HCT116 (cell line): ENCODE data around the gene BAD. TPM values are rescaled to one million over a fixed set of nuclear protein-coding genes. Genes with fewer than 3 reads are reported as not detected.
A peak's percentile ranks its signal among the peaks of the same experiment; 100 is the strongest.

Source experiments
- ATAC-seq: fragments of 200-7000 bp; cut with Tn5 transposase; 2 replicates; pipeline ENCODE4 v1.9.1; 2020; ENCODE audit warnings: mild to moderate bottlenecking, moderate library complexity
- BruUV-seq: library from RNA; stranded (reverse); fragments of 400-500 nt; replicated peaks from 2 replicates; lab custom pipeline; 2021; lab: Mats Ljungman, UMichigan
- CTCF ChIA-PET: fragments of 300-600 bp; sonication (Branson Sonifier 250); formaldehyde crosslinking; loops from one replicate; lab custom pipeline; 2021; ENCODE audit warnings: antibody characterized with exemption; lab: Charles Lee
- POLR2A ChIA-PET: fragments of 300-600, 350-600 bp; sonication (Branson Sonifier 250); formaldehyde crosslinking; loops from one replicate; lab custom pipeline; 2021; ENCODE audit warnings: antibody characterized with exemption; lab: Charles Lee
- RAD21 ChIA-PET, 2 experiments: fragments of 300-600 bp; sonication (Branson Sonifier 250); formaldehyde crosslinking; loops; one replicate each; lab custom pipeline; 2023; ENCODE audit warnings: low total read pairs in 2 of 2; ENCODE audit not compliant: uncharacterized antibody in 2 of 2, unreplicated experiment in 2 of 2, low non-redundant PET in 1 of 2; lab: Charles Lee
- DNase-seq: peaks from one replicate; pipeline ENCODE4 v3.0.0-alpha.2; 2010; ENCODE audit warnings: low read depth, low spot score
- H2AFZ ChIP-seq: fragments of 200-600 bp; shearing (Covaris generic), sonication (generic); 2 replicates; pipeline ENCODE4 v1.6.1; 2017; ENCODE audit warnings: low read depth, mixed run types, mixed read lengths, antibody characterized with exemption, low read length; ENCODE audit not compliant: poor library complexity, severe bottlenecking
- H3K27ac ChIP-seq: 2 replicates; pipeline ENCODE4 v1.5.1; 2012; ENCODE audit warnings: low read depth, low read length
- H3K27me3 ChIP-seq: fragments of 200-600 bp; sonication (generic); 2 replicates; pipeline ENCODE4 v1.6.1; 2016; ENCODE audit warnings: mixed run types, low read length, mixed read lengths; ENCODE audit not compliant: insufficient read depth
- H3K36me3 ChIP-seq, 2 experiments: fragments of 200-500 bp in 1 of 2; fragments of 200-600 bp in 1 of 2; sonication (Bioruptor generic) in 1 of 2; sonication (generic) in 1 of 2; 2 replicates each; pipeline versions ENCODE4 v1.5.1 to v1.6.1; 2014 to 2016; ENCODE audit warnings: low read length in 2 of 2, inconsistent platforms in 1 of 2, mixed read lengths in 1 of 2, mixed run types in 1 of 2; ENCODE audit not compliant: insufficient read depth in 2 of 2, control insufficient read depth in 1 of 2
- H3K4me1 ChIP-seq, 2 experiments: fragments of 200-600 bp in 1 of 2; sonication (generic) in 1 of 2; 2 replicates each; pipeline versions ENCODE4 v1.5.1 to v1.6.1; 2012 to 2017; ENCODE audit warnings: low read length in 2 of 2, inconsistent platforms in 1 of 2, mild to moderate bottlenecking in 1 of 2, mixed read lengths in 1 of 2, mixed run types in 1 of 2, moderate library complexity in 1 of 2; ENCODE audit not compliant: insufficient read depth in 2 of 2, control insufficient read depth in 1 of 2
- H3K4me2 ChIP-seq: fragments of 200-600 bp; sonication (generic); 2 replicates; pipeline ENCODE4 v1.6.1; 2017; ENCODE audit warnings: mixed run types, low read length, mixed read lengths
- H3K4me3 ChIP-seq, 2 experiments: fragments of 200-600 bp in 1 of 2; sonication (generic) in 1 of 2; replicated peaks in 1 of 2; 2 replicates each; pipeline ENCODE4 v1.5.1; 2011 to 2016; ENCODE audit warnings: low read length in 2 of 2, control low read depth in 1 of 2, low read depth in 1 of 2, mild to moderate bottlenecking in 1 of 2, mixed read lengths in 1 of 2, mixed run types in 1 of 2
- H3K79me2 ChIP-seq: fragments of 200-600 bp; sonication (generic); 2 replicates; pipeline ENCODE4 v1.6.1; 2017; ENCODE audit warnings: mild to moderate bottlenecking, mixed run types, low read length, moderate library complexity, mixed read lengths; ENCODE audit not compliant: insufficient read depth
- H3K9ac ChIP-seq: fragments of 200-600 bp; sonication (generic); 2 replicates; pipeline ENCODE4 v1.6.1; 2016; ENCODE audit warnings: low read length, mixed read lengths
- H3K9me2 ChIP-seq: fragments of 200-600 bp; sonication (generic), shearing (Covaris generic); 2 replicates; pipeline ENCODE4 v1.6.1; 2017; ENCODE audit warnings: mixed run types, mild to moderate bottlenecking, moderate library complexity; ENCODE audit not compliant: insufficient read depth
- H3K9me3 ChIP-seq, 2 experiments: fragments of 200-500 bp in 1 of 2; fragments of 200-600 bp in 1 of 2; sonication (Bioruptor generic) in 1 of 2; sonication (generic) in 1 of 2; 2 replicates each; pipeline ENCODE4 v1.6.1; 2014 to 2017; ENCODE audit warnings: low read length in 2 of 2, mixed read lengths in 2 of 2, inconsistent platforms in 1 of 2, low read depth in 1 of 2, mild to moderate bottlenecking in 1 of 2, mixed run types in 1 of 2, moderate library complexity in 1 of 2; ENCODE audit not compliant: control insufficient read depth in 1 of 2, insufficient read depth in 1 of 2
- H4K20me1 ChIP-seq: fragments of 200-600 bp; sonication (generic), shearing (Covaris generic); 2 replicates; pipeline ENCODE4 v1.6.1; 2017; ENCODE audit warnings: mixed run types, mild to moderate bottlenecking, moderate library complexity; ENCODE audit not compliant: insufficient read depth
- ATF3 ChIP-seq: IDR thresholded peaks from 2 replicates; pipeline ENCODE4 v1.6.1; 2012
- CEBPB ChIP-seq: IDR thresholded peaks from 2 replicates; pipeline ENCODE4 v1.6.1; 2012; ENCODE audit warnings: low read depth
- EZH2phosphoT487 ChIP-seq: fragments of 200-600 bp; IDR thresholded peaks from 2 replicates; pipeline ENCODE4 v1.6.1; 2018; ENCODE audit warnings: antibody characterized with exemption, borderline replicate concordance
- FOSL1 ChIP-seq: IDR thresholded peaks from 2 replicates; pipeline ENCODE4 v1.6.1; 2012; ENCODE audit warnings: low read depth
- MAX ChIP-seq: IDR thresholded peaks from 2 replicates; pipeline ENCODE4 v1.6.1; 2012
- TCF7L2 ChIP-seq: IDR thresholded peaks from 2 replicates; pipeline ENCODE4 v1.7.0; 2011; ENCODE audit warnings: borderline replicate concordance, inconsistent platforms; ENCODE audit not compliant: insufficient read depth, insufficient read length; ENCODE audit errors: extremely low read depth
- ZFX ChIP-seq: fragments of 450-650 bp; IDR thresholded peaks from 2 replicates; pipeline ENCODE4 v1.6.1; 2017
- ZNF274 ChIP-seq: fragments of 200-500 bp; sonication (Bioruptor generic); IDR thresholded peaks from 2 replicates; pipeline ENCODE4 v1.6.1; 2014; ENCODE audit warnings: mild to moderate bottlenecking, low read depth, low read length, inconsistent platforms
- intact Hi-C: fragments of 100-400 bp; cut with micrococcal nuclease; formaldehyde crosslinking; loops from 2 replicates; pipeline ENCODE4 v1.10.0; 2022
- total RNA-seq: library from RNA; stranded (reverse); gene quantifications from one replicate; pipeline ENCODE4 v1.2.1, GENCODE V29; 2021; ENCODE audit not compliant: unreplicated experiment
- TF ChIP-seq, protein P1 (sequence below): IDR thresholded peaks from 2 replicates; pipeline ENCODE4 v1.6.1; 2011; ENCODE audit warnings: mild to moderate bottlenecking, low read length, moderate library complexity; ENCODE audit not compliant: insufficient replicate concordance; ENCODE audit errors: extremely low read depth

Gene BAD
- total RNA-seq, 1 experiment from 2014 or later: 51.9 TPM

DNA sequence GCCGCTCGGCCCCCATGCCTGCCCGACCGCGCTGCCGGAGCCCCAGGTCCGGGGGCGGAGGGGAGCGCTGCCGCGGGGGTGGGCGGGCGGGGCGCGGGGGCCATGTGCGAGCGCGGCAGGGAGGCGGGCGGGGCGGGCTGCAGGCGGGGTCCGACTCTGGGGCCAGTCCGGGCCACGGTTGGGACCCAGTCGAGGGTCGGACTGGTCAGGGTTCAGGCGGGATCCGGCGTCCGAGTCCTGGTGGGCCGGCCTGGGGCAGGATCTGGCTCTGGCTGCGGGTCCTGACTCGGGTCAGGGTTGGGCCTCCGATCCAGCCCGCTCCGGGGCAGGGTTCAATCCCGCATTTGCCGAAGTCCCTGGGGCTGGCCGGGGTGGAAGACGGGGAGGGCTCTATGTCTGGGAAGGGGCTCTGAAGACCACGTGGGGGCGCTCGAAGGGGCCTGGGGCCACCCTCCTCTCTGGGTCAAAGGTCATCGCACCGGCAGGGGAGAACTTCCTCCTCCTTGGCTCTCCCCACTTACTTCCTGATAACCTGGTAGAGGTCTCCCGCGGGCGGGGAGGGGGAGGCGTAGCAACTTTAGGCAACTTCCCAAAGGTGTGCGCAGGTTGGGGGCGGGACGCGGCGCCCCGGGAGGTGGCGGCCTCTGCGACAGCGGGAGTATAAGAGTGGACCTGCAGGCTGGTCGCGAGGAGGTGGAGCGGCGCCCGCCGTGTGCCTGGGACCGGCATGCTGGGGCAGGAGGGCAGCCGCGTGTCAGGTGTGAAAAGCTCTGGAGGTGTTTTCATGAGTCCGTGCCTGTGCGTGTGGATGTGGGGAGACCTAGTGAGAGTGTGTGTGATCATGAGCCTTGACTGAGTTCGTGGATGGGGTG lies 21.5 kb upstream of the BAD start (continued):
- TF ChIP-seq EZH2phosphoT487: no peak
- TF ChIP-seq ZFX: peak; percentile 41; the same call in 1 of the 2 replicates
- TF ChIP-seq FOSL1: no peak
- TF ChIP-seq CEBPB: no peak
- no peak for TF ChIP-seq ATF3
- no peak for TF ChIP-seq MAX

- intact Hi-C loops: loop anchor here (2.0 to 5.0 kb wide), 3 partner anchors 37 to 64 kb away; partner anchors contain the start of genes CCDC88B, FKBP2 and PLCB3
- H3K9me2 ChIP-seq: no peaks in the 10 kb centered on the region
- TF ChIP-seq, protein P1, sequence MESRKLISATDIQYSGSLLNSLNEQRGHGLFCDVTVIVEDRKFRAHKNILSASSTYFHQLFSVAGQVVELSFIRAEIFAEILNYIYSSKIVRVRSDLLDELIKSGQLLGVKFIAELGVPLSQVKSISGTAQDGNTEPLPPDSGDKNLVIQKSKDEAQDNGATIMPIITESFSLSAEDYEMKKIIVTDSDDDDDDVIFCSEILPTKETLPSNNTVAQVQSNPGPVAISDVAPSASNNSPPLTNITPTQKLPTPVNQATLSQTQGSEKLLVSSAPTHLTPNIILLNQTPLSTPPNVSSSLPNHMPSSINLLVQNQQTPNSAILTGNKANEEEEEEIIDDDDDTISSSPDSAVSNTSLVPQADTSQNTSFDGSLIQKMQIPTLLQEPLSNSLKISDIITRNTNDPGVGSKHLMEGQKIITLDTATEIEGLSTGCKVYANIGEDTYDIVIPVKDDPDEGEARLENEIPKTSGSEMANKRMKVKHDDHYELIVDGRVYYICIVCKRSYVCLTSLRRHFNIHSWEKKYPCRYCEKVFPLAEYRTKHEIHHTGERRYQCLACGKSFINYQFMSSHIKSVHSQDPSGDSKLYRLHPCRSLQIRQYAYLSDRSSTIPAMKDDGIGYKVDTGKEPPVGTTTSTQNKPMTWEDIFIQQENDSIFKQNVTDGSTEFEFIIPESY: peak; percentile 8
- no peak for TF ChIP-seq TCF7L2
- no peak for TF ChIP-seq ZNF274
- H4K20me1 ChIP-seq: no peaks in the 10 kb centered on the region
- ATAC-seq (peak; percentile 74), DNase-seq (peak; percentile 96)
- peak within 1 kb of the TSS; percentile 99 for H3K27ac ChIP-seq
- no peaks in the 10 kb centered on the region for H3K27me3 ChIP-seq
- H3K36me3 ChIP-seq: peaks cover 0 to 8% of the 10 kb centered on the region in 2 experiments; a peak in 1 of 4 replicates
- peak within 1 kb of the TSS; percentile 92 for H3K9ac ChIP-seq
- H3K79me2 ChIP-seq: peaks cover 32% of the 10 kb centered on the region
- H3K4me3 ChIP-seq: peak within 1 kb of the TSS; percentile 67 to 81
- H2AFZ ChIP-seq: no peak within 1 kb of the TSS
- RAD21 ChIA-PET: interaction anchor here (0.6 to 2.5 kb wide), 6 partner anchors 13 to 101 kb away, joined by 4 to 7 read pairs (median 4); partner anchors contain the start of gene PRDX5 (in 2 of the 2)
- POLR2A ChIA-PET: interaction anchor here (1.0 to 5.5 kb wide), 7 partner anchors 13 to 1464 kb away, joined by 3 to 30 read pairs (median 8); partner anchors contain the start of genes PRDX5, STIP1, TRMT112 and VEGFB
- peaks cover 12 to 55% of the 10 kb centered on the region in 2 experiments; a peak in 3 of 4 replicates for H3K4me1 ChIP-seq
- CTCF ChIA-PET: interaction anchor here (0.7 to 5.8 kb wide), 19 partner anchors 9 to 383 kb away, joined by 3 to 80 read pairs (median 6); partner anchors contain the start of genes BAD, FERMT3, FKBP2 and GPR137
- H3K9me3 ChIP-seq: no peaks in the 10 kb centered on the region
- BruUV-seq: no TSS peak
- H3K4me2 ChIP-seq: peak within 1 kb of the TSS; percentile 98
Measured at GRCh38 chr11:64305075-64305690, 20.7 kb upstream of the BAD start, which contains the start of gene ESRRA. ESRRA (plus strand) TSS chr11:64305524; CDS start chr11:64307180, 1,656 bp downstream.
